Esophagus muscularis mucosa (tissue), 4 donors: ENCODE data around the gene AGAP1. TPM values are rescaled to one million over a fixed set of nuclear protein-coding genes. Genes with fewer than 3 reads are reported as not detected.
"Not testable (repeated sequence)": the region's sequence is repeated elsewhere in the genome, so short reads cannot be mapped to it uniquely, and the experiment has no call there.

Experiments
- DNase-seq: peaks from one replicate; pipeline ENCODE4 v3.0.0-alpha.2; 2017; ENCODE audit errors: extremely low spot score
- H3K27ac ChIP-seq, 4 donors: fragments of 200-600 bp; sonication (generic); replicated peaks in 1 of 4; 1 replicate in 3 of 4; 2 replicates in 1 of 4; pipeline ENCODE4 v1.5.1; 2016 to 2019; ENCODE audit warnings: mild to moderate bottlenecking in 1 of 4
- H3K27me3 ChIP-seq, 4 donors: fragments of 200-600 bp; sonication (generic); one replicate each; pipeline versions ENCODE4 v1.5.1 to v1.6.0; 2016 to 2019
- H3K36me3 ChIP-seq, 4 donors: fragments of 200-600 bp; sonication (generic); one replicate each; pipeline ENCODE4 v1.5.1; 2016 to 2019
- H3K4me1 ChIP-seq, 4 donors: fragments of 200-600 bp; sonication (generic); one replicate each; pipeline ENCODE4 v1.5.1; 2016 to 2019
- H3K4me3 ChIP-seq, 4 donors: fragments of 200-600 bp; sonication (generic); 1 replicate in 2 of 4; 2 replicates in 2 of 4; pipeline ENCODE4 v1.5.1; 2016 to 2019; ENCODE audit warnings: mild to moderate bottlenecking in 4 of 4, moderate library complexity in 1 of 4
- H3K9me3 ChIP-seq, 4 donors: fragments of 200-600 bp; sonication (generic); 1 replicate in 3 of 4; 2 replicates in 1 of 4; pipeline ENCODE4 v1.5.1; 2016 to 2019
- EP300 ChIP-seq: sonication (generic); formaldehyde crosslinking; IDR thresholded peaks from one replicate; pipeline ENCODE4 v1.6.1; 2017; ENCODE audit warnings: antibody characterized with exemption
- POLR2A ChIP-seq: fragments of 450-650 bp; IDR thresholded peaks from one replicate; pipeline ENCODE4 v1.6.1; 2017; ENCODE audit warnings: antibody characterized with exemption, moderate library complexity, mild to moderate bottlenecking, low read depth
- POLR2AphosphoS5 ChIP-seq, 2 donors: sonication (generic); formaldehyde crosslinking; IDR thresholded peaks; one replicate each; pipeline ENCODE4 v1.6.1; 2017; ENCODE audit warnings: antibody characterized with exemption in 2 of 2
- WGBS: methylation state at CpG from one replicate; pipeline ENCODE4 v1.1.5; 2018; 5-methylcytosine and 5-hydroxymethylcytosine counted together
- intact Hi-C: fragments of 100-400 bp; cut with DNase I; formaldehyde crosslinking; loops from one replicate; pipeline ENCODE4 v1.15.1; 2023
- total RNA-seq, 4 donors: library from RNA; depleted of rRNA; stranded (reverse); fragments of >200 nt; gene quantifications; one replicate each; pipeline versions ENCODE4 v1.1.0 to v1.2.1, GENCODE V29; 2016
- TF ChIP-seq, protein P1 (sequence below), 3 experiments: fragments of 200-600 bp in 2 of 3; fragments of 450-650 bp in 1 of 3; sonication (generic) in 2 of 3; IDR thresholded peaks; one replicate each; pipeline ENCODE4 v1.5.1; 2017 to 2019; ENCODE audit warnings: antibody characterized with exemption in 3 of 3, mild to moderate bottlenecking in 2 of 3, moderate library complexity in 1 of 3

AGAP1 gene
- total RNA-seq, 4 donors from 2014 or later, result 37.9 to 62.4 (median 47.2) TPM

- no peak for TF ChIP-seq POLR2A
- no peak for TF ChIP-seq POLR2AphosphoS5 (IDR thresholded peaks at IDR 0.05)
- TF ChIP-seq EP300, result no peak
- TF ChIP-seq, protein P1, sequence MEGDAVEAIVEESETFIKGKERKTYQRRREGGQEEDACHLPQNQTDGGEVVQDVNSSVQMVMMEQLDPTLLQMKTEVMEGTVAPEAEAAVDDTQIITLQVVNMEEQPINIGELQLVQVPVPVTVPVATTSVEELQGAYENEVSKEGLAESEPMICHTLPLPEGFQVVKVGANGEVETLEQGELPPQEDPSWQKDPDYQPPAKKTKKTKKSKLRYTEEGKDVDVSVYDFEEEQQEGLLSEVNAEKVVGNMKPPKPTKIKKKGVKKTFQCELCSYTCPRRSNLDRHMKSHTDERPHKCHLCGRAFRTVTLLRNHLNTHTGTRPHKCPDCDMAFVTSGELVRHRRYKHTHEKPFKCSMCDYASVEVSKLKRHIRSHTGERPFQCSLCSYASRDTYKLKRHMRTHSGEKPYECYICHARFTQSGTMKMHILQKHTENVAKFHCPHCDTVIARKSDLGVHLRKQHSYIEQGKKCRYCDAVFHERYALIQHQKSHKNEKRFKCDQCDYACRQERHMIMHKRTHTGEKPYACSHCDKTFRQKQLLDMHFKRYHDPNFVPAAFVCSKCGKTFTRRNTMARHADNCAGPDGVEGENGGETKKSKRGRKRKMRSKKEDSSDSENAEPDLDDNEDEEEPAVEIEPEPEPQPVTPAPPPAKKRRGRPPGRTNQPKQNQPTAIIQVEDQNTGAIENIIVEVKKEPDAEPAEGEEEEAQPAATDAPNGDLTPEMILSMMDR (IDR thresholded peaks at IDR 0.05), result no peak
- H3K9me3 ChIP-seq, result no peaks in the 10 kb centered on the region
- intact Hi-C loops, result no loop called here
- H3K4me1 ChIP-seq, result no peaks in the 10 kb centered on the region
- H3K36me3 ChIP-seq, result peaks cover 3 to 16% (median 9%) of the 10 kb centered on the region in 4 donors
- no peak overlapping the region for H3K4me3 ChIP-seq
- DNase-seq, result no peak
- peaks cover 0 to 5% (median 0%) of the 10 kb centered on the region in 4 donors for H3K27me3 ChIP-seq
- no peak overlapping the region for H3K27ac ChIP-seq
- 85% methylated on average over 18 of the region's 19 CpGs for WGBS
These were observed 642.7 kb downstream of the AGAP1 start for GRCh38 chr2:236136538-236136937.

- Histone ChIP-seq H3K4me1 (no peaks in the 10 kb centered on the region), H3K27me3 (peaks cover 0 to 10% (median 0%) of the 10 kb centered on the region in 4 donors), H3K4me3 (no peak overlapping the region), H3K9me3 (no peaks in the 10 kb centered on the region), H3K27ac (no peak overlapping the region), H3K36me3 (peaks cover 2 to 12% (median 9%) of the 10 kb centered on the region in 4 donors)
- TF ChIP-seq, protein P1 (IDR thresholded peaks at IDR 0.05), result no peak
- TF ChIP-seq POLR2AphosphoS5 (IDR thresholded peaks at IDR 0.05) (no peak), EP300 (no peak), POLR2A (no peak)
- intact Hi-C loops, result no loop called here
- DNase-seq, result no peak
- WGBS, result 100% methylated on average over 3 of the region's 10 CpGs
These were observed 643.2 kb downstream of the AGAP1 start for GRCh38 chr2:236137066-236137465.

DNA sequence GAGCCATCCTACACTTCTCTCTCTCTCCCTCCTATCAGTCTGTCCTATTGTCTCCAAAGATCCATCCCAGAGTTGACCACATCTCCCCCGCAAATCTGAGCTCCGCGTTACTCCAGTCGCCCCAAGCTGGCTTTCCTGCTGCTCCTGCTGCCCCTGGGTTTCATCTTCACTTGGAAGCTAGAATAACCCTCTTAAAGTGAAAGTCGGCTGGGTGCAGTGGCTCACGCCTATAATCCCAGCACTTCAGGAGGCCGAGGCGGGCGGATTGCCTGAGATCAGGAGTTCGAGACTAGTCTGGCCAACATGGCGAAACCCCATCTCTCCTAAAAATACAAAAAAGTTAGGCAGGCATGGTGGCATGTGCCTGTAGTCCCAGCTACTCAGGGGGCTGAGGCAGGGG is 647.8 kb downstream of the AGAP1 start:
- H3K4me1 ChIP-seq, DNase-seq, H3K36me3 ChIP-seq, H3K9me3 ChIP-seq, H3K27ac ChIP-seq, intact Hi-C loops, H3K4me3 ChIP-seq: not testable (repeated sequence)
- peaks cover 0 to 46% (median 0%) of the 10 kb centered on the region in 4 donors for H3K27me3 ChIP-seq
- WGBS, result 97% methylated on average over 9 of the region's 11 CpGs

GRCh38 chr2:236143811-236144210 is 650.0 kb downstream of the AGAP1 start:
- 96% methylated on average over 10 of the region's 10 CpGs for WGBS
- Histone ChIP-seq H3K27me3 (peaks cover 0 to 55% (median 0%) of the 10 kb centered on the region in 4 donors), H3K9me3 (no peaks in the 10 kb centered on the region), H3K4me1 (no peaks in the 10 kb centered on the region), H3K4me3 (no peak overlapping the region), H3K27ac (no peak overlapping the region), H3K36me3 (no peaks in the 10 kb centered on the region)
- intact Hi-C loops, result no loop called here
- DNase-seq, result no peak
- TF ChIP-seq EP300 (no peak), POLR2AphosphoS5 (IDR thresholded peaks at IDR 0.05) (no peak), POLR2A (no peak)
- TF ChIP-seq, protein P1 (IDR thresholded peaks at IDR 0.05), result no peak

DNA sequence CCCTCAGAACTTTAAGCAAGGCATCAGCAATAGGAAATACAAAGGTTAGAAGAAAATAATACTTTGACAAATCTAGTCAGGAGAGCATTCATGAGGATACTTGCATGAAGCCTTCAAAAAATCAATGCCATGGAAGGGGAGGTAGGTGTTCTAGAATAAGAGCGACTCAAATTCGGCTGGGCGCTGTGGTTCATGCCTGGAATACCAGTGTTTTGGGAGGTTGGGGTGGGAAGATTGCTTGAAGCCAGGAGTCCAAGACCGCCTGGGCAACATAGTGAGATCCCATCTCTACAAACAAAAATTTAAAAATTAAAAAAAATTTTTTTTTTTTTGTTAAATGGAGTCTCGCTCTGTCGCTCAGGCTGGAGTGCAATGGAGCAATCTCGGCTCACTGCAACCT is 652.6 kb downstream of the AGAP1 start:
- Histone ChIP-seq H3K9me3 (peaks cover 0 to 10% (median 5%) of the 10 kb centered on the region in 4 donors), H3K27ac (no peak overlapping the region), H3K27me3 (peaks cover 0 to 62% (median 0%) of the 10 kb centered on the region in 4 donors), H3K4me3 (no peak overlapping the region), H3K36me3 (no peaks in the 10 kb centered on the region), H3K4me1 (no peaks in the 10 kb centered on the region)
- WGBS, result 96% methylated on average over 7 of the region's 7 CpGs
- no peak for DNase-seq
- no peak for TF ChIP-seq EP300
- TF ChIP-seq, protein P1 (IDR thresholded peaks at IDR 0.05), result no peak
- no peak for TF ChIP-seq POLR2A
- TF ChIP-seq POLR2AphosphoS5 (IDR thresholded peaks at IDR 0.05), result no peak
- intact Hi-C loops, result no loop called here
